GDM1 (cell line): Measurements from ENCODE around the gene RAPGEF3.

Source experiments
- DNase-seq: peaks from one replicate; lab custom pipeline; 2025; lab: John Stamatoyannopoulos, UW

Gene RAPGEF3

GRCh38 chr12:47758834-47759690 is at the start of gene RAPGEF3:
Gene RAPGEF3 (minus strand): TSS chr12:47758880. CDS start chr12:47758556, 324 bp downstream.
- DNase-seq: peak; percentile 76

GRCh38 chr12:47808050-47808449 is 49.4 kb upstream of the RAPGEF3 start:
- DNase-seq: peak; percentile 56

- no peak for DNase-seq
Measured at GRCh38 chr12:47807338-47807737, 48.7 kb upstream of the RAPGEF3 start.

GRCh38 chr12:47805417-47805816 is 46.7 kb upstream of the RAPGEF3 start:
- DNase-seq: no peak

GRCh38 chr12:47804171-47804570 is 45.5 kb upstream of the RAPGEF3 start:
- DNase-seq: no peak

- DNase-seq: peak; percentile 15
Measured at GRCh38 chr12:47803191-47803875, 44.7 kb upstream of the RAPGEF3 start.

- DNase-seq: no peak
Measured at GRCh38 chr12:47802312-47802711, 43.6 kb upstream of the RAPGEF3 start.

GRCh38 chr12:47801904-47802246 is 43.2 kb upstream of the RAPGEF3 start:
- no peak for DNase-seq

GRCh38 chr12:47801170-47801903 is 42.7 kb upstream of the RAPGEF3 start:
- no peak for DNase-seq

- no peak for DNase-seq
Measured at GRCh38 chr12:47800582-47800981, 41.9 kb upstream of the RAPGEF3 start.

- DNase-seq: no peak
Measured at GRCh38 chr12:47799357-47799955, 40.8 kb upstream of the RAPGEF3 start.

GRCh38 chr12:47798382-47798948 is 39.8 kb upstream of the RAPGEF3 start:
- DNase-seq: no peak

GRCh38 chr12:47797441-47797840 is 38.8 kb upstream of the RAPGEF3 start:
- DNase-seq: no peak

- no peak for DNase-seq
Measured at GRCh38 chr12:47795814-47796411, 37.2 kb upstream of the RAPGEF3 start.

- DNase-seq: no peak
Measured at GRCh38 chr12:47795121-47795813, 36.6 kb upstream of the RAPGEF3 start.

- no peak for DNase-seq
Measured at GRCh38 chr12:47794679-47795078, 36.0 kb upstream of the RAPGEF3 start.

GRCh38 chr12:47793015-47793681 is 34.5 kb upstream of the RAPGEF3 start:
- no peak for DNase-seq

GRCh38 chr12:47791874-47792273 is 33.2 kb upstream of the RAPGEF3 start:
- no peak for DNase-seq

GRCh38 chr12:47791351-47791746 is 32.7 kb upstream of the RAPGEF3 start:
- no peak for DNase-seq

- no peak for DNase-seq
Measured at GRCh38 chr12:47790676-47791350, 32.1 kb upstream of the RAPGEF3 start.
